Measurements from ENCODE around the gene TRPM4.
"Not testable (repeated sequence)": the region's sequence is repeated elsewhere in the genome, so short reads cannot be mapped to it uniquely, and the experiment has no call there.

TRPM4 gene

DNA sequence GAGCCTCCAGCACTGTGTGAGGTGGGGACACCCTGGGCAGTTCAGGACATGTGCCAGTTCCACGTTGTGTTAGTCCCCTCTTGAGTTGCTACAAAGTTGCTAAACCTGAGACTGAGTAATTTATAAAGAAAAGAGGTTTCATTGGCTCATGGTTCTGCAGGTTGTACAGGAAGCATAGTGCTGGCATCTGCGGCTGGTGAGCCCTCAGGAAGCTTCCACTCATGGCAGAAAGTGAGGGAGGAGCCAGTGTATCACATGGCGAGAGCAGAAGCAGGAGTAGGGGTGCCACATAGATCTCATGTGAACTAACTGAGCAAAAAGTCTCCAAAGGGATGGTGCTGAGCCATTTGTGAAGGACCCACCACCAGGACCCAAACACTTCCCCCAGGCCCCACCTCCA lies 33.2 kb downstream of the TRPM4 start:
- no peak for DNase-seq (ENCODE audit: low read depth in 2 of 2)

GRCh38 chr19:49193822-49194394 lies 36.3 kb downstream of the TRPM4 start:
- DNase-seq (ENCODE audit: low read depth in 2 of 2): no peak

GRCh38 chr19:49194408-49194807 lies 36.8 kb downstream of the TRPM4 start:
- DNase-seq (ENCODE audit: low read depth in 2 of 2): no peak

- DNase-seq (ENCODE audit: low read depth in 2 of 2): no peak
These were observed 39.1 kb downstream of the TRPM4 start for GRCh38 chr19:49196527-49197240.

DNA sequence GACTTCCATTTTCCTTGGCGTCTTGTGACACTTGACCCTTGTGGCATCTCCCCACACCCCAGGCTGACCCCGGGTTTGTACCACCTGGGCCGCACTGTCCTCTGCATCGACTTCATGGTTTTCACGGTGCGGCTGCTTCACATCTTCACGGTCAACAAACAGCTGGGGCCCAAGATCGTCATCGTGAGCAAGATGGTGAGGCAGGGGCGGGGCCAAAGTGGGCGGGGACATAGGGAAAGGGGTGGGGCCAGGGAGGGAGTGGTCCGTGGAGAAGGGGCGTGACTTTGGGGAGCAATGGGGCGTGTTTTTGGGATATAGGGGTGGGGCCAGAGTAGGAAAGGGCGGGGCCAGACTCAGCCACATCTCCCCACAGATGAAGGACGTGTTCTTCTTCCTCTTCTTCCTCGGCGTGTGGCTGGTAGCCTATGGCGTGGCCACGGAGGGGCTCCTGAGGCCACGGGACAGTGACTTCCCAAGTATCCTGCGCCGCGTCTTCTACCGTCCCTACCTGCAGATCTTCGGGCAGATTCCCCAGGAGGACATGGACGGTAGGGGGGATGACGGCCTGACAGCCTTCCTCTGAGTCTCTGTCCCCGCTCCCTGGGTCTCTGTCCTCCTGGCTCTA lies 42.8 kb downstream of the TRPM4 start:
- DNase-seq (ENCODE audit: low read depth in 2 of 2): no peak

GRCh38 chr19:49201042-49201441 lies 43.5 kb downstream of the TRPM4 start:
- no peak for DNase-seq (ENCODE audit: low read depth in 2 of 2)

DNA sequence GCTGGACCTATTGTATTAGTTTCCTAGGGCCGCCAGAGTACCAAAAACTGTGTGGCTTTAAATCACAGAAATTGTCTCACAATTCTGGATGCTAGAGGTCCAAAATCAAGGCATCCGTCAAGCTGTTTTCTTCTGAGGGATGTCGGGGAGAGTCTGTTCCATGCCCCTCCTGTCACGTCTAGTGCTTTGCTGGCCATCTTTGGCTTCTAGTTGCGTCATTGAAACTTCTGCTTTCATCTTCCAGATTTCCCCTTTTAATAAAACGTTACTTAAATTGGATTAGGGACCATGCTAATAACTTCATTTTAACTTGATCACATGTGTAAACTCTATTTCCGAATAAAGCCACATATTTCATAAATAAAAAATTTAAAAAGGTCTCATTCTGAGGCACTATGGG lies 47.5 kb downstream of the TRPM4 start:
- no peak for DNase-seq (ENCODE audit: low read depth in 2 of 2)

DNA sequence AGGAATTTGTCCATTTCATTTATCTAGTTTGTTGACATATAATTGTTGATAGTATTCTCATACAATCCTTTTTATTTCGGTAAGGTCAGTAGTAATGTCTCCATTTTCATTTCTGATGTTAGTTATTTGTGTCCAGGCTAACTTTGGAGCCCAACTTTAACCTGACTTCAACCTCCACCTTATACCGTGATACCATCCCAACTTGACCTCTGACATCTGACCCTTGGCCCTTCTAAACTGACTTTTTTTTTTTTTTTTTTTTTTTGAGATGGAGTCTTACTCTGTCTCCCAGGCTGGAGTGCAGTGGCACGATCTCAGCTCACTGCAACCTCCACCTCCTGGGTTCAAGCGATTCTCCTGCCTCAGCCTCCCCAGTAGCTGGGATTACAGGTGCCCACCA lies 51.9 kb downstream of the TRPM4 start:
- not testable (repeated sequence) for DNase-seq (ENCODE audit: low read depth in 2 of 2)

DNA sequence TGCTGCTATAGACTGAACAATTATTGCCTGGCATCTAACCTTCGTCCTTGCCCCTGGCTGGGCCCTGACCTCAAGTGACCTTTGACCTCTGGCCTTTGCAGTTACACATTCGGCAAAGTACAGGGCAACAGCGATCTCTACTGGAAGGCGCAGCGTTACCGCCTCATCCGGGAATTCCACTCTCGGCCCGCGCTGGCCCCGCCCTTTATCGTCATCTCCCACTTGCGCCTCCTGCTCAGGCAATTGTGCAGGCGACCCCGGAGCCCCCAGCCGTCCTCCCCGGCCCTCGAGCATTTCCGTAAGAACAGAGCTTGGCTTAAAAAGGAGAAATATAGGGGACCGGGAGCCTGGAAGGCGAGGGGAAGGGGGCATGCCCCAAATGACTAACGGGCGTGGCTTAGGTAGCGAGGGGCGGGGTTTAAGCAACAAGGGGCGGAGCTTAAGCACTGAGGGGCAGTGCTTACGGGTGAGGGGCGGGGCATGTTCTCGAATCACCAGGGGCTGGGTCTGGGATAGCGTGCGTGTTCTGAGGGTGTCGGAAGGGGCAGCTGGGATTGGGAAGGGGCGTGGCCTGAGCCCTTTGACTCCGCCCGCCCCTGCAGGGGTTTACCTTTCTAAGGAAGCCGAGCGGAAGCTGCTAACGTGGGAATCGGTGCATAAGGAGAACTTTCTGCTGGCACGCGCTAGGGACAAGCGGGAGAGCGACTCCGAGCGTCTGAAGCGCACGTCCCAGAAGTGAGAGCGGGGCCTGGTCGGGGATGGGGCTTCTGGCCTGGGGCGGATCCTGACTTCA lies 52.7 kb downstream of the TRPM4 start:
- no peak for DNase-seq (ENCODE audit: low read depth in 2 of 2)

DNA sequence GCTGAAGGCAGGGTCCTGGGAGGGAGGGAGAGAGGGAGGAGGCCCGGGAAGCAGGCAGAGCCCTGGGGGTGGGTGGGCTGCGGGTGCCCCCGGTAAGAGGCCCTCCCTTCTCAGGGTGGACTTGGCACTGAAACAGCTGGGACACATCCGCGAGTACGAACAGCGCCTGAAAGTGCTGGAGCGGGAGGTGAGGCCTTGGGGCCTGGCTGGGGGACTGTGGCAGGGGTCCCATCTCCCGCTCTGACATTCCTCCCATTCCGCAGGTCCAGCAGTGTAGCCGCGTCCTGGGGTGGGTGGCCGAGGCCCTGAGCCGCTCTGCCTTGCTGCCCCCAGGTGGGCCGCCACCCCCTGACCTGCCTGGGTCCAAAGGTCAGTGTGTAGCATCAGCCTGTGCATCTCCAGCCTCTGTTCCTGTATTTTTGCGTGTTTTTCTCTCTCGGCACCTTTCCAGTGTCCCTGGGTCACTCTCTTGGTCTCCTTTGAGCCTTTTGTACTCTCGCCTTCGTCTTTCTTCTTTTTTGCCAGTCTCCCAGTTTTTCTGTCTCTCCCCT lies 53.4 kb downstream of the TRPM4 start:
- no peak for DNase-seq (ENCODE audit: low read depth in 2 of 2)

DNA sequence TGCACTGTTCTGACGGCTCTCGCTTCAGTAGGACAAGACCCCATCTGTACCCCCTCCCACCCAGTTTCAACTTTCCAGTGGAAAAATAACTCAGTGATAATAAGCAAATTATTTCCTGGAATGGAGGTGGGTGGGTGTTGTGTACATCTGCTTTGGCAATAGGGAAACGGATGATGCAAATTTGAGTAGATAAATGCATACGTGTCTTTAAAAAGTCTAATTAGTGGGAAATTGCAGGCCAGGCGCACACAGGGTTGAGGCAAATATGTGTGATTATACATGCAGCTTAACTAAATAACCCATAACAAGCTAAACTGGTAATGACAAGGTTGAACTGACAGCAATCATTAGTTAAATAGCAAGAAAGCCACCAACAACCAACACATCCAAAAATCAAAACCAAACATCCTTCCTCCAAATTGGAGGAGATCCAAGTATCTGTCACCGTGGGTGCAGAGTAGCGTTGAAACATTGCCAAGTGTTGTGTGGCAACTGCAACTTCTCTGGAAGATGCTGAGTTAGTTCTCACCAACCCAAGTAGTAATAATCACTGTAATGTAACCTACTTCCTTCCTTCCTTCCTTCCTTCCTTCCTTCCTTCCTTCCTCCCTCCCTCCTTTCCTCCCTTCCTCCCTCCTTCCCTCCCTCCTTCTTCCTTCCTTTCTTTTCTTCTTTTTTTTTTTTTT lies 54.6 kb downstream of the TRPM4 start:
- no peak for DNase-seq (ENCODE audit: low read depth in 2 of 2)

- DNase-seq (ENCODE audit: low read depth in 2 of 2): no peak
These were observed 56.2 kb downstream of the TRPM4 start for GRCh38 chr19:49213791-49214190.

GRCh38 chr19:49214701-49215100 lies 57.1 kb downstream of the TRPM4 start:
- DNase-seq (ENCODE audit: low read depth in 2 of 2): no peak

- no peak for DNase-seq (ENCODE audit: low read depth in 2 of 2)
These were observed 58.5 kb downstream of the TRPM4 start for GRCh38 chr19:49216071-49216470.

DNA sequence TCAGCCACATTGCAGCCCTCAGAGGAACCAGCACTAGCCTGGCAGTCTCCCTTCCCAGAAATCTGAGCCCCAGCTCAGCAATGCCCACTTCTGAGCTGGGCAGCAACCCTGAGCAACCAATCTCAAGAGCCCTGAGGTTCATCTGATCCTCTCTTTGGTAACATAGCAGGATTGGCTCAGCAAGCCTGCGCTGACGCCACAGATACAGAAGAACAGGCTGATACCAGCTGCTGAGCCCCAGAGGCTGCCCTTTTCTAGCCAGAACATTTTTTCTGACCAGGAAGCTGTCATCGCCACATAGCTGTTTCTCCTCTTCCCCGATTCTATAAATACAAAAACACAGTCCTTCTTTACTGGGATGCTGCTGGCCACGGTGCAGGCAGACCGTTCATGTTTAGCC lies 59.8 kb downstream of the TRPM4 start:
- DNase-seq (ENCODE audit: low read depth in 2 of 2): no peak

DNA sequence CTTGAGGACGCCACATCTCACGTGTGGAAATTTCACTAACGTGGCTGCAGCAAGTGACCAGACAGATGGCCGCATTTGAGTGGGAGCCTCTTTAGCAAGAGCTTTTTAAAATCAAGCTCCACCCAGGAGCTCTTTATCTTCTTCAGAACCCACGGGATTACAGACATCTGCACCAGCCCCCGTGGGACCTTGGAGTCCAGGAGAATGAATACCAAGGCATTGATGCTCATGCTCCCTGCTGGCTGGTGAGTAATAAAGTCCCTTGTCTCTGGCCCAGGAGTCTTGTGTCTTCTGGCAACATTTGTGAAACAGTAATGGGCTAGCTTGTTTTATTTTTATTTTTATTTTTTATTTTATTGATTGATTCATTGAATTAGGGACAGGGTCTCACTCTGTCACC lies 64.4 kb downstream of the TRPM4 start:
- no peak for DNase-seq (ENCODE audit: low read depth in 2 of 2)

GRCh38 chr19:49222528-49222927 lies 64.9 kb downstream of the TRPM4 start:
- DNase-seq (ENCODE audit: low read depth in 2 of 2): no peak

- no peak for DNase-seq (ENCODE audit: low read depth in 2 of 2)
These were observed 65.9 kb downstream of the TRPM4 start for GRCh38 chr19:49223472-49223871.

- not testable (repeated sequence) for DNase-seq (ENCODE audit: low read depth in 2 of 2)
These were observed 66.8 kb downstream of the TRPM4 start for GRCh38 chr19:49224441-49224840.

DNA sequence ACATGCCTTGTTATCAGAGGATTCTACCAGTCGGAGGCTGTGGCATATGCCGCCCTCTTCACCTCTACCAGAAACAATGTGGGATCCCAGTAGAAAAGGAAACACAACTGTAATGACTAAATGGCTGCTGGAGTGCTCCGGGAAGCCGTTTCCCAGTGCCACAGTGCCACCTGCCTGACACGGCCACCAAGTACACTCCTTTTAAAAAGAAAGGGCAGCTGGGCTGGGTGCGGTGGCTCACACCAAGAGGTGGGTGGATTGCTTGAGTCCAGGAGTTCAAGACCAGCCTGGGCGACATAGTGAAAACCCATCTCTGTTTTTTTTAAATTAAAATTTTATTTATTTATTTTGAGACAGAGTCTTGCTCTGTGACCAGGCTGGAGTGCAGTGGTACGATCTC lies 67.3 kb downstream of the TRPM4 start:
- DNase-seq (ENCODE audit: low read depth in 2 of 2): no peak

DNA sequence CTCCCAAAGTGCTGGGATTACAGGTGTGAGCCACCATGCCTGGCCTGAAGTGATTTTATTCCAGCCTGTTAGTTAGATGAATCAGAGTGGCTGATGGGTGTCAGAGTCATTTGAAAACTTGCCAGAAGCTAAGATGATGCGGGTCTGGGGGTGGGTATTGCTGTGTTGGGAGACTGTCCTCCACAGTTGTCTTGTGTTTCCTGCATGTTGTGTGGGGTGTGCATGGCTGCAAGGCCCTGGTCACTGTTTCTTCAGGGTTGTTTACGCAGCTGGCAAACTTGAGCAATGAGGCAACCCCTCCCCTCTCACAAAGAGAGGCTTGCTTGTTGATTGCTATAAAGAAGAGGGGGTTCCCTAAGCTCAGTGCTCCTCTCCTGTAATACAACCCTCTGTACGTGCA lies 71.8 kb downstream of the TRPM4 start:
- DNase-seq (ENCODE audit: low read depth in 2 of 2): no peak

DNA sequence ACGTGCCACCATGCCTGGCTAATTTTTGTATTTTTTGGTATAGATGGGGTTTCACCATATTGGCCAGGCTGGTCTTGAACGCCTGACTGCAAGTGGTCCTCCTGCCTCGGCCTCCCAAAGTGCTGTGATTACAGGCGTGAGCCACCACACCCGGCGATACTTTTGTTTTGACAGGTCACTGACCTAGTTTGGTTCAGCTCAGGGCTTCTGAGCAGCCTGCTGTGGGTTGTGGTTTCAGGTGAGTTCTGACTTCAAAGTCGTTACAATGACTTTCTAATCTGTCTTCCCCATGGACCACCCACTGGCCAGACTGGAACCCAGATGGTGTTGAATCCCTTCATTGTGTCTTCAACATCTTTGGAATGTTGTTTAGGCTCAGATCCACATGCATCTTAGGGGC lies 73.8 kb downstream of the TRPM4 start:
- no peak for DNase-seq (ENCODE audit: low read depth in 2 of 2)

Measured in stimulated activated CD8-positive, alpha-beta memory T cell treated with anti-CD3 and anti-CD28 coated beads, Interleukin-7, amount 100 ng/mL, for 4 hours (primary cell).